Vagina (tissue), 2 donors: ENCODE results near the gene ZNF672.

Experiments
- CTCF ChIP-seq, 3 experiments: fragments of 450-650 bp in 2 of 3; fragments of 200-600 bp in 1 of 3; sonication (generic) in 1 of 3; IDR thresholded peaks; one replicate each; pipeline ENCODE4 v1.5.1; 2017 to 2019; ENCODE audit warnings: antibody characterized with exemption in 3 of 3, mild to moderate bottlenecking in 2 of 3, moderate library complexity in 2 of 3
- POLR2A ChIP-seq, 2 donors: fragments of 450-650 bp; IDR thresholded peaks; one replicate each; pipeline ENCODE4 v1.6.1; 2017; ENCODE audit warnings: antibody characterized with exemption in 2 of 2, mild to moderate bottlenecking in 2 of 2, moderate library complexity in 2 of 2
- POLR2AphosphoS5 ChIP-seq, 2 donors: sonication (generic); formaldehyde crosslinking; IDR thresholded peaks; one replicate each; pipeline ENCODE4 v1.9.0; 2017; ENCODE audit warnings: antibody characterized with exemption in 2 of 2, mild to moderate bottlenecking in 2 of 2, low read depth in 1 of 2; ENCODE audit not compliant: insufficient read depth in 1 of 2

DNA sequence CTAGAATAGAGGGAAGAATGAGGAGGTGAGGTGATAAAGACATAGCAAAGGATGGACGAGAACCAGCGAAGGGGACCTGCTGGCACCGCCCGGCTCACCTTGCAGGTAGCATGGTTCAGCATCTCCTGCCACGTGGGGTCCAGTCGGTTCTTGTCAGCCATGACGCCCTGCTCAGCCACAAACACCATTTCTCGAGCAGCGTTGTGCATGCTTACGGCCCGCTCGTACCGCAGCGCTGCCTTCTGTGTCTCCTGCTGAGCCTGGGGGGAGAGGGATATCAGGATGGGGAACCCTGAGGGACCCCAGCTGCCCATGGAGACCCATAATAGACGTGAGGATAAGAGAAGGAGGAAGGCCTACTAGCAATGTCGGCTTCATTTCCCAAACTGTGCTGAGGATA lies 23.7 kb upstream of the ZNF672 start:
- TF ChIP-seq CTCF (IDR thresholded peaks at IDR 0.05): no peak
- TF ChIP-seq POLR2A (IDR thresholded peaks at IDR 0.05): no peak
- no peak for TF ChIP-seq POLR2AphosphoS5 (IDR thresholded peaks at IDR 0.05; ENCODE audit: insufficient read depth in 1 of 2, low read depth in 1 of 2)
